GM18505 (cell line): ENCODE data around the gene ZG16B.

ENCODE experiments used
- ATAC-seq: cut with Tn5 transposase; IDR thresholded peaks from one replicate; pipeline ENCODE4 v1.9.1; 2021; ENCODE audit not compliant: unreplicated experiment
- POLR2A ChIP-seq: IDR thresholded peaks from 4 replicates; pipeline ENCODE4 v1.6.1; 2011; ENCODE audit warnings: borderline replicate concordance; ENCODE audit not compliant: insufficient read depth, insufficient read length; ENCODE audit errors: extremely low read depth

Gene ZG16B

GRCh38 chr16:2867661-2867986 lies 37.5 kb downstream of the ZG16B start:
- no peak for ATAC-seq

DNA sequence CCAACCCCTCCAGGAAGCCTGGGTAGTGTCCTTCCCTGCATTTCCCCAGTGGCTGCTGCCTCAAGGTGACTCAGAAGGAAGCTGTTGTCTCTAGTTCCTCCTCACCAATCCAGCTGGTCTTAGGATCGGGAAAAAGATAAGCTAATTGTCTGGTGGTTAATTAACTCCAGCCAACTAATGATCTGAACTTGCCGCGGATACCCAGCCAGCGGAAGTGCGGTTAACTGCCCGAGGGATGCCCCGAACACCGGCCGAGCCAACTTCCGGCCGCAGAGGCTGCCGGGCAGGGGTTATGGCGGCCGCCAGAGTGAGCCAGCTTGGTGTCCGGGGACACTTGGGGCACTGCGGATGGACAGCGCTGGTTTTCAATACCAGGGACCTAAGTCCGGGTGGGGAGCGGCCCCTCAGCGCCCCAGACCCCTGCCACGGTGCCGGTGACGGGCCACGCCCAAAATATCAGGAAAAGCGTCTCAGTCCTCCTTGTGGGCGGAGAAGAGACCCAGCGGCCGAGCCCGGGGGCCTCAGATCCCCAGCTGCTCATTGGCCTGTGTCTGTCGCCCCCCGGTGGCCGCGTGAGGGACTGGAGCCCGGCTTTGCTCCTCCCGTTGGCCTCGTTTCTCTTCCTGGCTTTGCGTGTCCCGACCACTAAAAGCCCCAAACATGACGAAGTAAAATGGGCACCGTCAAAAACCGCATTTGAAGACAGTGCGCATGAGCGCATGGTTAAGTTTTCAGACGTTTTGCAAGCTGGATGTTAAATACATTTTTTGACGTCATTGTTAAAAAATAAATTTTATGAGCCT lies 38.1 kb downstream of the ZG16B start:
- ATAC-seq, result peak; percentile 94
- TF ChIP-seq POLR2A, result peak; percentile 95

More at GRCh38 chr16:2867661-2867986, 37.5 kb downstream of the ZG16B start:
- TF ChIP-seq POLR2A, result no peak

DNA sequence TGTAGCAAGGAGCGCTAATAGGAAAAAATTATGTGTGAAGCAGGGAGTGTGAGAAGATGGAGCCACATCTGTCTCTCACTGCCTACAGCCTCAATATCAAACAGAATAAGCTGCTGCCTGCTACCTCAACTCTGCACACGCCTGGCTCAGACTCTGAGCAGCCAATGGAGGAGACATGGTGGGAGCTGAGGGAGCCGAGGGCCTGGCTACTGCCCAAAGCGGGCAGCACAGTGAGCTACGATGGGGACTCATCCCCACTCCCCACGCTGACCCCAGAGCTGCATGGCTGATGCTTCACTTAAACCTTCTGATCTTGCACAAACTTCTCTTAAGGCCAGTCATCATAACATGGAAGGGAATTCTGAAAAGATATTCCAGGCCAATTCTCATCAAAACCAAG lies 41.8 kb downstream of the ZG16B start:
- ATAC-seq, result no peak
- TF ChIP-seq POLR2A, result no peak

DNA sequence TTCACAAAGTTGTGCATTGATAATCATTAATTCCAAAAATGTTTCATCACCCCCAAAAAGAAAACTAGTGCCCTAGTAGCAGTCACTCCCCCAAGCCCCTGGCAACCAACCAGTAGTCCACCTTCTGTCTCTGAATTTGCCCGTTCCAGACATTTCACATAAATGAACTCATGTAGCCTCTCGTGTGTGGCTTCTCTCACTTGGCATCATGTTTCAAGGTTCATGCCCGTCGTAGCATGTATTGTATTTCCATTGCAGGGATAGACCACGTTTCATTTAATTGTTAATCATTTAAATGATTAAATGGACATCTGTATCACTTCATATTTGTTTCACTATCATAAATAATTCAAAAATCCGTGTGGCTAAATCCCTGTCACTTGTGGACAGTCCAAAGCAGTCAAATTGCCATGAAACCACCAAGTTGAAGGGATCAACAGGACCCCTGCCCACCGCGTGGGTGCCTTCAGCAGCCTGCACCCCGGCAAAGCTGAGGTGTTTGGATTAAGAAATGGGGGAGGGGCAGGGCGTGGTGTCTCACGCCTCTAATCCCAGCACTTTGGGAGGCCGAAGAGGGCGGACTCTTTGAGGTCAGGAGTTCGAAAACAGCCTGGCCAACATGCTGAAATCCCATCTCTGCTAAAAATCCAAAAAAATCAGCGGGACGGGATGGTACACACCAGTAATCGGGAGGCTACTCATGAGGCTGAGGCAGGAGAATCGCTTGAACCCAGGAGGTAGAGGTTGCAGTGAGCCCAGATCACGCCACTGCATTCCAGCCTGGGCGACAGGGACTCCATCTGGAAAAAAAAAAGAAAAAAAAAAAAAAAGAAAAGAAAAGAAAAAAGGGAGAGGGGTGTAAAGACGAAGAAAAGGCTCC lies 44.2 kb downstream of the ZG16B start:
- ATAC-seq, result no peak

DNA sequence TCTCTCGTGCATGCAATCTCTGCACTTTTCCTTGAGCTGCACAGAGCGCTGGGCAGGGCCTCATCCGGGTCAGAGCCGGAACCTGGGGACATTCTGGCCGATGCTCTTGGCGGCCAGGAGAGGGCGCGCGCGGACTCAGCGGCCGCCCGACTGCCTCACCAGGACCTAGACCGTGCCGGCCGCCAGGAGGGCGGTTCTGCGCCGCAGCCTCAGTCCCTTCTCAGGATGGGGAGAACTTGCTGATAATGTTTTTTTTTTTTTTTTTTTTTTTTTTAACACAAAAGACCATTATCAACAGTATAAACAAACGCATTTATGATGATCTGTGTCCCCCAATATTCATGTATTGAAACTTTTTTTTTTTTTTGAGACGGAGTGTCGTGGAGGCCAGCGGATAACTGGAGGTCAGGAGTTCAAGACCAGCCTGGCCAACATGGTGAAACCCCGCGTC lies 44.8 kb downstream of the ZG16B start:
- ATAC-seq, result peak; percentile 58
- TF ChIP-seq POLR2A, result no peak

More for the DNA sequence above, 44.2 kb downstream of the ZG16B start:
- no peak for TF ChIP-seq POLR2A

DNA sequence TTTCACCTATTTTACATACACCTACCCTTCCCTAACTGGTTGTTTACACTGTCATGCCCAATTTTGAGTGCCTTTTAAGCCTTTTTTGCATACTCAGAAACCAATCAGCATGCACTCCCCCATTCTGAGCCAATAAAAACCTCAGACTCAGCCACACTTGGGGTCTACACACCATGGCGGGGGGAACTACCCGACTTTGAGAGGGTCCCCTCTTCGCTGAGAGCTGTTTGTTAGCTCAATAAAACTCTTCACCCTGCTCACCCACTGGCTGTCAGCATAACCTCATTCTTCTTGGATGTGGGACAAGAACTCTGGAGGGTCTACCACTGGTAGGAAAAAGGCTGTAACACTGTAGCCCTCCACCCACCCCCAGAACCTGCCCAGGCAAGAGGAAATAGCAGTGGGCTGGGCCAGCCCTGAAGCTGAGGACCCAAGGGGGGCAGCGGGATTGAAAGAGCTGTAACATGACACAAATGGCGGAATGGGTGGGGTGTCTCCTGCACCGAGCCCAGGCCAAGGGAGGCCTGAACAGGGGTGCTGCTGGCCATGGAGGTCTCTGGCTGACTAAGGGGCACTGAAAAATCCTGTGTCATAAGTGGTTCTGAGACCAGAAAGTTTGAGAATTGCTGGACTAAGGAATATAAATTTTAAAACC lies 49.9 kb downstream of the ZG16B start:
- TF ChIP-seq POLR2A, result no peak
- no peak for ATAC-seq
